ENCODE measurements around the gene PFDN2.

PFDN2 gene

DNA sequence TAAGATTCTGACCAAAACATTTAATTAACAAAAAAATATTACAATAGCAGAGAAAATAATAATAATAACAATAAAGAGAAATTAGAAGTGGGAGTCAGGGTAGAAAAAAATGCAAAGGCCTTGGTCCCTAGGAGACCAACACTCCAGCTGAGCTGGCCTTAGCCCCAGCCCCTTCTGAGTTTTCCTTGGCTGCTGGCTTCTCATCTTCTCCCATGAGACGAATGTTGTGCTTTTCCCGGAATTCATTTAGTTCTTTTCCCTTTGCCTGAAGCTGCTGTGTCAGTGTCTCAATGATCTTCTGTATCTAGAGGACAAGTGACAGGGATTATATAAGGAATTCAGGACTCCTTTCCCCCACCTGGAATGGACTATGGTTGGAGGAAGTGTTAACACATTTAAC lies 17.3 kb downstream of the PFDN2 start:
- TF ChIP-seq FOXP2 (optimal IDR thresholded peaks at IDR 0.05; ENCODE audit: borderline replicate concordance, extremely low read depth, extremely low read length, insufficient read depth) (no peak), SIN3A (IDR thresholded peaks at IDR 0.05; ENCODE audit: borderline replicate concordance, insufficient read depth, low read length) (no peak), TAF1 (IDR thresholded peaks at IDR 0.05; ENCODE audit: borderline replicate concordance, insufficient read depth, low read length) (no peak), POLR2AphosphoS5 (IDR thresholded peaks at IDR 0.05; ENCODE audit: low read depth, low read length) (no peak)
- TF ChIP-seq, protein P1, sequence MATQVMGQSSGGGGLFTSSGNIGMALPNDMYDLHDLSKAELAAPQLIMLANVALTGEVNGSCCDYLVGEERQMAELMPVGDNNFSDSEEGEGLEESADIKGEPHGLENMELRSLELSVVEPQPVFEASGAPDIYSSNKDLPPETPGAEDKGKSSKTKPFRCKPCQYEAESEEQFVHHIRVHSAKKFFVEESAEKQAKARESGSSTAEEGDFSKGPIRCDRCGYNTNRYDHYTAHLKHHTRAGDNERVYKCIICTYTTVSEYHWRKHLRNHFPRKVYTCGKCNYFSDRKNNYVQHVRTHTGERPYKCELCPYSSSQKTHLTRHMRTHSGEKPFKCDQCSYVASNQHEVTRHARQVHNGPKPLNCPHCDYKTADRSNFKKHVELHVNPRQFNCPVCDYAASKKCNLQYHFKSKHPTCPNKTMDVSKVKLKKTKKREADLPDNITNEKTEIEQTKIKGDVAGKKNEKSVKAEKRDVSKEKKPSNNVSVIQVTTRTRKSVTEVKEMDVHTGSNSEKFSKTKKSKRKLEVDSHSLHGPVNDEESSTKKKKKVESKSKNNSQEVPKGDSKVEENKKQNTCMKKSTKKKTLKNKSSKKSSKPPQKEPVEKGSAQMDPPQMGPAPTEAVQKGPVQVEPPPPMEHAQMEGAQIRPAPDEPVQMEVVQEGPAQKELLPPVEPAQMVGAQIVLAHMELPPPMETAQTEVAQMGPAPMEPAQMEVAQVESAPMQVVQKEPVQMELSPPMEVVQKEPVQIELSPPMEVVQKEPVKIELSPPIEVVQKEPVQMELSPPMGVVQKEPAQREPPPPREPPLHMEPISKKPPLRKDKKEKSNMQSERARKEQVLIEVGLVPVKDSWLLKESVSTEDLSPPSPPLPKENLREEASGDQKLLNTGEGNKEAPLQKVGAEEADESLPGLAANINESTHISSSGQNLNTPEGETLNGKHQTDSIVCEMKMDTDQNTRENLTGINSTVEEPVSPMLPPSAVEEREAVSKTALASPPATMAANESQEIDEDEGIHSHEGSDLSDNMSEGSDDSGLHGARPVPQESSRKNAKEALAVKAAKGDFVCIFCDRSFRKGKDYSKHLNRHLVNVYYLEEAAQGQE (IDR thresholded peaks at IDR 0.05; ENCODE audit: insufficient read depth in 1 of 2, low read depth in 2 of 2, low read length in 2 of 2) = no peak

DNA sequence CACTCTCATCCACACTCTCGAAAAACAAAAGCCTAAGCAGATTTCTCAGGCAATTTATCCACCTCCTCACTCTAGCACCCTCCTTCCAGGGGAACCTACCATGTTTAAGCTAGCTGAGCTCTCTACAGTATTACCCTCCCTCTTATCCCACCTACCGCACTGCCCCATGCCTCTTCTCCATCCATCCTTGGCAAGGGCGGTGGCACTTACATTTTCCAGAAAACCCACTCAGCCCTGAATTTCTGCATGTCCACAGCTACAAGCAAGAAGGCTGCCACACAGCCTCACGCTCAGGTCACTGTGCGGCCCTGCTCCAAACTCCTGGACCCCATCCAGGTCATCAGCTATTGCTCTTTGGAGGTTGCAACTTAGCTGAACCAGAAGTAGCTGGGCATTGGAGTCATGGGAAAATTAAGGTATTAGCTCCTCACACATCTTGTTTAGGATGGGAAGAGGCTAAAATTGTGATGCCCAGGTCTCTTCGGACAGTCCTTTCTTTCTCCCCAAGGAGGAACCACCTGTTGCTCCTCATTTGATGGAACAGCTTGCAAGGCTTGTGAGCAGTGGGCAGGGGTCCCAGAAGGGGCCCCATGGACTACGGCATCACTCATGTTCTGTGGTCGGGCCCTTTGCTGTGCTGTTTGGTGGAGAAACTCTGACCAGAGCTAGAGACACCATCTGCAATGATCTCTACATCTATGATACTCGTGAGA lies 18.6 kb downstream of the PFDN2 start:
- TF ChIP-seq FOXP2 (optimal IDR thresholded peaks at IDR 0.05; ENCODE audit: borderline replicate concordance, extremely low read depth, extremely low read length, insufficient read depth) (no peak), TAF1 (IDR thresholded peaks at IDR 0.05; ENCODE audit: borderline replicate concordance, insufficient read depth, low read length) (no peak), POLR2AphosphoS5 (IDR thresholded peaks at IDR 0.05; ENCODE audit: low read depth, low read length) (peak; percentile 13; the same call in 1 of the 2 replicates)

DNA sequence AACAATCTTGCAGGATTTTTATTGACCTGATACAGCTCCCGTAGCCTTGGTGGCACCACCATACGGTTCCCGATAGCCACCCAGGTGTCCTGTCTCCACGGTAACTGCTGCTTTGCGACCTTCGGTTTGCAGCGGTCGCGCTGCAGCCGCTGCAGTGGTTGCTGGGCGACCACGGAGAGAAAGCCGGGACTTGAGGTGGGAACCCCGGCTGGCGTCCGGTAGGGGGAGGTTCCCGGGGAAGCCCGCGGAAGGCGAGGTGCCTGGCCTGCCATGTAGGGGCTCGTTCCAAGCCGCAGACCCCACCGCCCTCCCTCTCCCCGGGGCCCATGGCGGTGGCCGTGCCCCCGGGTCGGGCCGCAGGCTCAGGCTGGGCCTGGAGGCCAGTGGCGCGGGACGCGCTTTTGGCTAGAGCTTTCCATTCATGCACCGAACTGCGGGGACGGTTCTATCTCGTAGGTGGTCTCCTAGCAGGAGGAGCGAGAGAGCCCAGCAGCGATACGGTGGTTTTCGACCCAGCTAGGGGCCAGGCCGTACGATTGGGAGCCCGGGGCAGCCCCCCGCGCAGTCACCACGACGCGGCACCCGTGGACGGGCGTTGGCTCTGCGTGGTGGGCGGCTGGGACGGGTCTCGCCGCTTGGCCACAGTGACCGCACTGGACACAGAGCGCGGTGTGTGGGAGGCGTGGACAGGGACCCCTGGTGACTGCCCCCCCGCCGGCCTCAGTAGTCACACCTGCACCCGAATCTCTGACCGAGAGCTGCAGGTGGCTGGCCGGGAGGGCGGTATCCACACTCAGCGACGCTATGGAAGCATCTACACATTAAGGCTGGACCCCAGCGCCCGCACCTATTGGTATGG lies 19.4 kb downstream of the PFDN2 start, which contains the start of gene KLHDC9:
Gene KLHDC9, plus strand, starts transcription at position 152 of the 859 bp plus-strand sequence. Its CDS starts 175 bp downstream, at position 327.
- TF ChIP-seq, protein P1 (IDR thresholded peaks at IDR 0.05; ENCODE audit: insufficient read depth in 1 of 2, low read depth in 2 of 2, low read length in 2 of 2) = no peak
- no peak for TF ChIP-seq POLR2AphosphoS5 (IDR thresholded peaks at IDR 0.05; ENCODE audit: low read depth, low read length)

DNA sequence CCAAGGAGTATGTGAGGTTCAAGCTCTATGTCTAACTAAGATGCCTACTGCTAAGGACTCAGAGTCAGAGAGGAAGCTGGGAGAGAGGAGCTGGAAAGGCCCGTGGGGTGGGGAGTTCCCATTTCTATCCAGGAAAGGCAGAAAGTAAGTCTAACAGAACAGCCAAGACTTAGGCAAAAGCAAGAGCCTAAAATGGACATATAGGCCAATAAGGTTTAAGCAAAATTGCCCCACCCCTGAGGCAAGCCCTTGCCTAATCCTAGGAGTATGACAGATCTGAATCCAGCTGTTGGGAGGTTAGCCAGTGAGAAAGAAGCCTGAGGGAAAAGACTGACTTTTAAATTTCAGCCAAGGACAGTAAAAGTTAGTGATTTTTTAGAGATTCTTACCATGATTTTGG lies 21.3 kb downstream of the PFDN2 start:
- no peak for TF ChIP-seq FOXP2 (optimal IDR thresholded peaks at IDR 0.05; ENCODE audit: borderline replicate concordance, extremely low read depth, extremely low read length, insufficient read depth)
- TF ChIP-seq POLR2AphosphoS5 (IDR thresholded peaks at IDR 0.05; ENCODE audit: low read depth, low read length) = no peak
- TF ChIP-seq, protein P1 (IDR thresholded peaks at IDR 0.05; ENCODE audit: insufficient read depth in 1 of 2, low read depth in 2 of 2, low read length in 2 of 2) = no peak
- TF ChIP-seq TAF1 (IDR thresholded peaks at IDR 0.05; ENCODE audit: borderline replicate concordance, insufficient read depth, low read length) = no peak
- no peak for TF ChIP-seq SIN3A (IDR thresholded peaks at IDR 0.05; ENCODE audit: borderline replicate concordance, insufficient read depth, low read length)

DNA sequence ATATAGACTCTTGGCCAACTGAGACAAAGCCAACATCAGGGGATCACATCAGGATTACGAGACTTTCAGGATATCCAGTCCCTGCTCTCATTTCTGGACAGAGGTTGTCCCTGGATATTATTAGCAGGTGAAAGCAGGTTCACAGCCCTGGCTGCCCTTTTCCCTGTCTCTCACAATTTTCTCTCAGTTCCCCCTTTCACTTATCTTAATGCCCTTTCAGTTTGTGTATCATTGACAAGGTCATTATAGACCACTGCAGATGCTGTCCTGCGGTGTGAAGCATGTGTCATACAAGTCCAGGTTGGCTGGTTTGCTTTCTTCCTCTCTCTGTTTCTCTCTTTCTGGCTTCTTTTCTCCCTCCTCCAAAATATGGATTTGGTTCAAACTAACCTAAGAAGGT lies 21.8 kb downstream of the PFDN2 start:
- TF ChIP-seq POLR2AphosphoS5 (IDR thresholded peaks at IDR 0.05; ENCODE audit: low read depth, low read length) (no peak), FOXP2 (optimal IDR thresholded peaks at IDR 0.05; ENCODE audit: borderline replicate concordance, extremely low read depth, extremely low read length, insufficient read depth) (no peak), TAF1 (IDR thresholded peaks at IDR 0.05; ENCODE audit: borderline replicate concordance, insufficient read depth, low read length) (no peak), SIN3A (IDR thresholded peaks at IDR 0.05; ENCODE audit: borderline replicate concordance, insufficient read depth, low read length) (no peak)
- TF ChIP-seq, protein P1 (IDR thresholded peaks at IDR 0.05; ENCODE audit: insufficient read depth in 1 of 2, low read depth in 2 of 2, low read length in 2 of 2) = no peak
